Caco-2 (cell line): ENCODE data around the gene CAMTA2. TPM values are rescaled to one million over a fixed set of nuclear protein-coding genes. Genes with fewer than 3 reads are reported as not detected.
A peak's percentile ranks its signal among the peaks of the same experiment; 100 is the strongest.

ENCODE experiments used
- BruUV-seq: library from RNA; stranded (reverse); fragments of 400-500 nt; replicated peaks from 2 replicates; lab custom pipeline; 2021; lab: Mats Ljungman, UMichigan
- CTCF ChIA-PET: fragments of 300-600 bp; sonication (Branson Sonifier 250); formaldehyde crosslinking; loops from one replicate; lab custom pipeline; 2022; ENCODE audit warnings: antibody characterized with exemption; lab: Charles Lee
- POLR2A ChIA-PET: fragments of 300-600 bp; sonication (Branson Sonifier 250); formaldehyde crosslinking; loops from one replicate; lab custom pipeline; 2022; ENCODE audit warnings: antibody characterized with exemption; lab: Charles Lee
- DNase-seq, 2 experiments: peaks; one replicate each; pipeline versions ENCODE4 v3.0.0 to v3.0.0-alpha.2; 2020 to 2022
- H3K27me3 ChIP-seq: replicated peaks from 2 replicates; pipeline ENCODE4 v1.6.0; 2011; ENCODE audit warnings: low read length; ENCODE audit not compliant: control insufficient read depth, insufficient read depth
- H3K36me3 ChIP-seq: 2 replicates; pipeline ENCODE4 v1.5.1; 2011; ENCODE audit warnings: low read length; ENCODE audit not compliant: control insufficient read depth, insufficient read depth
- H3K4me1 ChIP-seq: fragments of 250-450 bp; sonication (Bioruptor Pico); 2 replicates; pipeline ENCODE4 v1.5.1; 2020; ENCODE audit warnings: mild to moderate bottlenecking
- H3K4me3 ChIP-seq: 2 replicates; pipeline ENCODE4 v1.5.1; 2011; ENCODE audit warnings: low read depth, mild to moderate bottlenecking, control low read depth, low read length
- H3K9me3 ChIP-seq: fragments of 250-450 bp; sonication (Bioruptor Pico); 2 replicates; pipeline ENCODE4 v1.5.1; 2020; ENCODE audit warnings: mild to moderate bottlenecking, moderate library complexity
- H3K27ac Mint-ChIP-seq: one replicate; pipeline ENCODE4 v1.8.0; 2022; ENCODE audit warnings: mixed read lengths; ENCODE audit not compliant: unreplicated experiment
- H3K27me3 Mint-ChIP-seq: one replicate; pipeline ENCODE4 v1.8.0; 2022; ENCODE audit warnings: mixed read lengths; ENCODE audit not compliant: insufficient read depth, unreplicated experiment
- H3K36me3 Mint-ChIP-seq: one replicate; pipeline ENCODE4 v1.8.0; 2022; ENCODE audit warnings: mild to moderate bottlenecking, mixed read lengths; ENCODE audit not compliant: insufficient read depth, unreplicated experiment
- H3K4me1 Mint-ChIP-seq: one replicate; pipeline ENCODE4 v1.8.0; 2022; ENCODE audit warnings: low read depth, mixed read lengths; ENCODE audit not compliant: unreplicated experiment
- H3K4me3 Mint-ChIP-seq: one replicate; pipeline ENCODE4 v1.8.0; 2022; ENCODE audit warnings: mild to moderate bottlenecking, moderate library complexity, mixed read lengths; ENCODE audit not compliant: unreplicated experiment
- H3K9me3 Mint-ChIP-seq: one replicate; pipeline ENCODE4 v1.8.0; 2022; ENCODE audit warnings: mixed read lengths; ENCODE audit not compliant: unreplicated experiment
- intact Hi-C: fragments of 100-400 bp; cut with micrococcal nuclease; formaldehyde crosslinking; loops from one replicate; pipeline ENCODE4 v1.10.0; 2022; ENCODE audit not compliant: unreplicated experiment
- total RNA-seq: library from RNA; stranded (reverse); gene quantifications from 2 replicates; pipeline ENCODE4 v1.2.3, GENCODE V29; 2022
- TF ChIP-seq, protein P1 (sequence below), 2 experiments: fragments of 200-600 bp in 1 of 2; IDR thresholded peaks; 1 replicate in 1 of 2; 2 replicates in 1 of 2; pipeline versions ENCODE4 v1.5.1 to v1.8.0; 2011 to 2022; ENCODE audit warnings: antibody characterized with exemption in 1 of 2, control low read depth in 1 of 2, inconsistent platforms in 1 of 2, low read depth in 1 of 2, low read length in 1 of 2, mild to moderate bottlenecking in 1 of 2, moderate library complexity in 1 of 2; ENCODE audit not compliant: insufficient read depth in 1 of 2, severe bottlenecking in 1 of 2, unreplicated experiment in 1 of 2

Gene CAMTA2
- total RNA-seq, 1 experiment from 2014 or later, result 18.8 TPM

DNA sequence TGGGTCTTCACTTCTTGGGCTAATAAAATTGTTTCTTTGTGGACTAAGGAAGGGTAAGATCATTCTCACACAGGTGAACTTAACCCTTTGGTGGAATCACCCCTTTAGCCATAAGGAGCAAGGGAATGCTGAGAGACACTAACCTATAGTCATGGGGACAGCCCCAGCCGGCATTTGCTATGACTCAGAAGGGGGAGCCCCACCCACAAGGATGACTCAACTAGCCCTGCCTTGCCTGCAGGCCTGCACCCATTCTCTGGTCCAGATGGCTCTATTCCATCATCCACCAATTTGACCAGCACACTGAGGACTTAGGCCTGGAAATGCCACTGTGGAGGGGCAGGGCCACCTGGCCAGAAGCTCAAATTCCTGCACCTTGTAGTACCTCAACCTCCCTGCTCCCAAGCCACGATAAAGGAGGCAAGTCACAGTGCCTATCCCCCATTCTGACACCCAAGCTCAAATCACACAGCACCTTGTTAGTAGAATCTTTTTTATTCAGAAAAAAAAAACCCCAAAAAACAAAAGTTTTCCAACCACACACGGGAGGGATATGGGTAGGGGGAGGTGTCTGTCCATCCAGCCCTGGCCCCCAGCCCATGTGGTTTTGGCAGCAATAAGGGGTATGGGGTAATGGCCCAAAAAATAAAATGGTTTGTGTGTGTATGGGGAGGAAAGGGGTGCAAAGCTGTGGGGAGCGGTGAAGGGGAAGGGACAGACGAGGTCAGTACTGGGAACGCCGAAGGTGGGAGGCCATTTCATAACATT lies 42.1 kb downstream of the CAMTA2 start:
- peak; percentile 43 to 58 for DNase-seq
- Histone ChIP-seq H3K4me1 (0 out of 2 replicates have a peak, but pooled peaks cover 7% of the 10 kb centered on the region), H3K27me3 (no peaks in the 10 kb centered on the region), H3K9me3 (no peaks in the 10 kb centered on the region), H3K36me3 (no peaks in the 10 kb centered on the region; the same call in 1 of the 2 replicates), H3K4me3 (no peak overlapping the region)
- POLR2A ChIA-PET, result no interaction called here
- Mint-ChIP-seq H3K4me3 (peak overlapping the region; percentile 50), H3K36me3 (peaks cover 44% of the 10 kb centered on the region), H3K27ac (peak overlapping the region; percentile 12), H3K27me3 (no peaks in the 10 kb centered on the region), H3K4me1 (peaks cover 5% of the 10 kb centered on the region), H3K9me3 (no peaks in the 10 kb centered on the region)
- CTCF ChIA-PET, result interaction anchor here (0.7 kb wide), 1 partner anchor 22 kb away, joined by 3 read pairs; the partner anchor contains the start of gene SPAG7
- intact Hi-C loops, result no loop called here
- TF ChIP-seq, protein P1, sequence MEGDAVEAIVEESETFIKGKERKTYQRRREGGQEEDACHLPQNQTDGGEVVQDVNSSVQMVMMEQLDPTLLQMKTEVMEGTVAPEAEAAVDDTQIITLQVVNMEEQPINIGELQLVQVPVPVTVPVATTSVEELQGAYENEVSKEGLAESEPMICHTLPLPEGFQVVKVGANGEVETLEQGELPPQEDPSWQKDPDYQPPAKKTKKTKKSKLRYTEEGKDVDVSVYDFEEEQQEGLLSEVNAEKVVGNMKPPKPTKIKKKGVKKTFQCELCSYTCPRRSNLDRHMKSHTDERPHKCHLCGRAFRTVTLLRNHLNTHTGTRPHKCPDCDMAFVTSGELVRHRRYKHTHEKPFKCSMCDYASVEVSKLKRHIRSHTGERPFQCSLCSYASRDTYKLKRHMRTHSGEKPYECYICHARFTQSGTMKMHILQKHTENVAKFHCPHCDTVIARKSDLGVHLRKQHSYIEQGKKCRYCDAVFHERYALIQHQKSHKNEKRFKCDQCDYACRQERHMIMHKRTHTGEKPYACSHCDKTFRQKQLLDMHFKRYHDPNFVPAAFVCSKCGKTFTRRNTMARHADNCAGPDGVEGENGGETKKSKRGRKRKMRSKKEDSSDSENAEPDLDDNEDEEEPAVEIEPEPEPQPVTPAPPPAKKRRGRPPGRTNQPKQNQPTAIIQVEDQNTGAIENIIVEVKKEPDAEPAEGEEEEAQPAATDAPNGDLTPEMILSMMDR (IDR thresholded peaks at IDR 0.05; ENCODE audit: insufficient read depth in 1 of 2, low read depth in 1 of 2, low read length in 1 of 2, severe bottlenecking in 1 of 2, unreplicated experiment in 1 of 2), result no peak
- no TSS peak for BruUV-seq

GRCh38 chr17:4944554-4945175 lies 42.8 kb downstream of the CAMTA2 start:
- Mint-ChIP-seq H3K27me3 (no peaks in the 10 kb centered on the region), H3K4me3 (no peak overlapping the region), H3K9me3 (no peaks in the 10 kb centered on the region), H3K27ac (peak overlapping the region; percentile 12), H3K4me1 (peaks cover 5% of the 10 kb centered on the region), H3K36me3 (peaks cover 50% of the 10 kb centered on the region)
- BruUV-seq, result no TSS peak
- CTCF ChIA-PET, result interaction anchor here (0.7 kb wide), 1 partner anchor 23 kb away, joined by 3 read pairs; the partner anchor contains the start of gene SPAG7
- Histone ChIP-seq H3K36me3 (no peaks in the 10 kb centered on the region; the same call in 1 of the 2 replicates), H3K27me3 (no peaks in the 10 kb centered on the region), H3K9me3 (no peaks in the 10 kb centered on the region), H3K4me1 (0 out of 2 replicates have a peak, but pooled peaks cover 7% of the 10 kb centered on the region), H3K4me3 (no peak overlapping the region)
- POLR2A ChIA-PET, result no interaction called here
- intact Hi-C loops, result no loop called here
- TF ChIP-seq, protein P1 (IDR thresholded peaks at IDR 0.05; ENCODE audit: insufficient read depth in 1 of 2, low read depth in 1 of 2, low read length in 1 of 2, severe bottlenecking in 1 of 2, unreplicated experiment in 1 of 2), result no peak
- DNase-seq, result no peak

GRCh38 chr17:4944163-4944553 lies 43.3 kb downstream of the CAMTA2 start:
- no TSS peak for BruUV-seq
- Mint-ChIP-seq H3K4me1 (peaks cover 5% of the 10 kb centered on the region), H3K27me3 (no peaks in the 10 kb centered on the region), H3K9me3 (no peaks in the 10 kb centered on the region), H3K36me3 (peaks cover 50% of the 10 kb centered on the region), H3K4me3 (no peak overlapping the region), H3K27ac (peak overlapping the region; percentile 12)
- DNase-seq, result no peak
- TF ChIP-seq, protein P1 (IDR thresholded peaks at IDR 0.05; ENCODE audit: insufficient read depth in 1 of 2, low read depth in 1 of 2, low read length in 1 of 2, severe bottlenecking in 1 of 2, unreplicated experiment in 1 of 2), result no peak
- Histone ChIP-seq H3K36me3 (no peaks in the 10 kb centered on the region; the same call in 1 of the 2 replicates), H3K4me1 (0 out of 2 replicates have a peak, but pooled peaks cover 7% of the 10 kb centered on the region), H3K9me3 (no peaks in the 10 kb centered on the region), H3K4me3 (no peak overlapping the region), H3K27me3 (no peaks in the 10 kb centered on the region)
- intact Hi-C loops, result no loop called here
- POLR2A ChIA-PET, result no interaction called here
- CTCF ChIA-PET, result no interaction called here
